Measurements from ENCODE around the gene SPRN. TPM values are rescaled to one million over a fixed set of nuclear protein-coding genes. Genes with fewer than 3 reads are reported as not detected.
"Not testable (repeated sequence)": the region's sequence is repeated elsewhere in the genome, so short reads cannot be mapped to it uniquely, and the experiment has no call there.

SPRN gene
- total and polyA plus RNA-seq, 2 donors (not counting 1 experiment from before 2014, with no cell fraction given): not detected

DNA sequence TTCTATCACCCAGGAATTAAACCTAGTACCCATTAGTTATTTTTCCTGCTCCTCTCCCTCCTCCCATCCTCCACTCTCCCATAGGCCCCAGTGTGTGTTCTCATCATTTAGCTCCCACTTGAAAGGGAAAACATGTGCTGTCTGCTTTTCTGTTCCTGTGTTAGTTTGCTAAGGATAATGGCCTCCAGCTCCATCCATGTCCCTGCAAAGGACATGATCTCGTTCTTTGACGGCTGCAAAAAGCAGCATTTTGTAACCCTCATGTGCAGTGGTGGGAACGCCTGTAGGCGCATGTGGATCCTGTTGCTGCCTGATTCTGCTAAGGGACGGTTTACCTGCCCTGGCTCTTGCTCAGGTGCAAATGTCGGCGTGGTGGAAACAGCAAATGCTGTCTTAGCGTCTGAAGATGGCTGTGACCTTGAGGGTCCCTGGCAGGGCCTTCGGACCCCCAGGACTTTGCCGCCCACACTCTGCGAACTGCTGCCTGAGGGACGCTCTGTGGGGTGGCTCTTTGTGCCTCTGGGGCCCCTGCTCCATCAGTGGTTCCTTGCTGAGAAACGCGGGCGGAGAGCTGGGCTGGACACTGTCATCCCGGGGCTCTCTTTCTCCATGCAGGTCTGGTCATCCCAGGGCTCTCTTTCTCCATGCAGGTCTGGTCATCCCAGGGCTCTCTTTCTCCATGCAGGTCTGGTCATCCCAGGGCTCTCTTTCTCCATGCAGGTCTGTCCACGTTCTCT lies 36.0 kb downstream of the SPRN start:
- Histone ChIP-seq H3K4me1 (ENCODE audit: control insufficient read depth in 2 of 2, insufficient read depth in 2 of 2, low read length in 2 of 2) (peaks cover 55 to 58% of the 10 kb centered on the region in 2 donors), H2AFZ (ENCODE audit: insufficient read depth, low read depth, low read length, poor library complexity, severe bottlenecking) (peak overlapping the region; percentile 52), H3K27me3 (replicated peaks in 1 of 4; ENCODE audit: control extremely low read depth in 1 of 4, control insufficient read depth in 3 of 4, insufficient read depth in 4 of 4, low read length in 3 of 4) (no peaks in the 10 kb centered on the region), H4K20me1 (ENCODE audit: control insufficient read depth, insufficient read depth, low read length, poor library complexity, severe bottlenecking) (peaks cover 12% of the 10 kb centered on the region), H3K4me3 (ENCODE audit: control extremely low read depth in 1 of 5, extremely low read depth in 1 of 5, insufficient read depth in 1 of 5, low read depth in 2 of 5, low read length in 4 of 5) (peak overlapping the region; percentile 42 to 63 (median 56)), H3K9me3 (ENCODE audit: control extremely low read depth in 1 of 3, control insufficient read depth in 2 of 3, insufficient read depth in 1 of 3, low read length in 2 of 3) (no peaks in the 10 kb centered on the region), H3K36me3 (replicated peaks in 1 of 2; ENCODE audit: control extremely low read depth in 1 of 2, control insufficient read depth in 1 of 2, extremely low read depth in 1 of 2, insufficient read depth in 2 of 2, low read length in 1 of 2) (peaks cover 0 to 16% of the 10 kb centered on the region in 2 experiments), H3K79me2 (ENCODE audit: control insufficient read depth, insufficient read depth, low read length) (peaks cover 32% of the 10 kb centered on the region), H3K27ac (ENCODE audit: low read length in 2 of 2) (peak overlapping the region; percentile 77 to 81), H3K9ac (ENCODE audit: low read length) (peak overlapping the region; percentile 62), H3K4me2 (replicated peaks; ENCODE audit: low read depth, low read length, poor library complexity, severe bottlenecking) (peak overlapping the region; percentile 83)
- ChIA-PET CTCF (interaction anchor here (1.2 to 1.4 kb wide), 2 partner anchors 31 to 59 kb away, joined by 3 to 6 read pairs; partner anchors contain the start of gene FUOM), POLR2A (interaction anchor here (2.1 kb wide), 1 partner anchor 8 kb away, joined by 7 read pairs; no protein-coding TSS in a partner anchor)
- peaks cover 56% of the 10 kb centered on the region for H3K4me1 Mint-ChIP-seq
- intact Hi-C loops (cut with micrococcal nuclease): no loop called here
- peak overlapping the region; percentile 89 for H3K4me3 Mint-ChIP-seq
- 52% methylated on average over 17 of the region's 17 CpGs for WGBS (ENCODE audit: insufficient coverage)
- ATAC-seq (ENCODE audit: low read depth) (no peak), DNase-seq (peak; percentile 36)
- H3K27ac Mint-ChIP-seq: peak overlapping the region; percentile 92
- H3K27me3 Mint-ChIP-seq: no peaks in the 10 kb centered on the region
- TF ChIP-seq, protein P1, sequence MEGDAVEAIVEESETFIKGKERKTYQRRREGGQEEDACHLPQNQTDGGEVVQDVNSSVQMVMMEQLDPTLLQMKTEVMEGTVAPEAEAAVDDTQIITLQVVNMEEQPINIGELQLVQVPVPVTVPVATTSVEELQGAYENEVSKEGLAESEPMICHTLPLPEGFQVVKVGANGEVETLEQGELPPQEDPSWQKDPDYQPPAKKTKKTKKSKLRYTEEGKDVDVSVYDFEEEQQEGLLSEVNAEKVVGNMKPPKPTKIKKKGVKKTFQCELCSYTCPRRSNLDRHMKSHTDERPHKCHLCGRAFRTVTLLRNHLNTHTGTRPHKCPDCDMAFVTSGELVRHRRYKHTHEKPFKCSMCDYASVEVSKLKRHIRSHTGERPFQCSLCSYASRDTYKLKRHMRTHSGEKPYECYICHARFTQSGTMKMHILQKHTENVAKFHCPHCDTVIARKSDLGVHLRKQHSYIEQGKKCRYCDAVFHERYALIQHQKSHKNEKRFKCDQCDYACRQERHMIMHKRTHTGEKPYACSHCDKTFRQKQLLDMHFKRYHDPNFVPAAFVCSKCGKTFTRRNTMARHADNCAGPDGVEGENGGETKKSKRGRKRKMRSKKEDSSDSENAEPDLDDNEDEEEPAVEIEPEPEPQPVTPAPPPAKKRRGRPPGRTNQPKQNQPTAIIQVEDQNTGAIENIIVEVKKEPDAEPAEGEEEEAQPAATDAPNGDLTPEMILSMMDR (IDR thresholded peaks at IDR 0.05): no peak
- TF ChIP-seq EZH2 (IDR thresholded peaks at IDR 0.05; ENCODE audit: borderline replicate concordance, insufficient read depth, low read depth, low read length, poor library complexity, severe bottlenecking): no peak
- no peaks in the 10 kb centered on the region for H3K9me3 Mint-ChIP-seq (ENCODE audit: insufficient read depth)

GRCh38 chr10:133386951-133387350 lies 37.5 kb downstream of the SPRN start:
- ATAC-seq (ENCODE audit: low read depth); H3K27me3 ChIP-seq (replicated peaks in 1 of 4; ENCODE audit: control extremely low read depth in 1 of 4, control insufficient read depth in 3 of 4, insufficient read depth in 4 of 4, low read length in 3 of 4); H3K9me3 Mint-ChIP-seq (ENCODE audit: insufficient read depth); H3K4me3 ChIP-seq (ENCODE audit: control extremely low read depth in 1 of 5, extremely low read depth in 1 of 5, insufficient read depth in 1 of 5, low read depth in 2 of 5, low read length in 4 of 5); H2AFZ ChIP-seq (ENCODE audit: insufficient read depth, low read depth, low read length, poor library complexity, severe bottlenecking); H3K27ac ChIP-seq (ENCODE audit: low read length in 2 of 2); H3K27me3 Mint-ChIP-seq; DNase-seq; H3K4me3 Mint-ChIP-seq; H3K4me2 ChIP-seq (replicated peaks; ENCODE audit: low read depth, low read length, poor library complexity, severe bottlenecking); H3K9ac ChIP-seq (ENCODE audit: low read length); H3K9me3 ChIP-seq (ENCODE audit: control extremely low read depth in 1 of 3, control insufficient read depth in 2 of 3, insufficient read depth in 1 of 3, low read length in 2 of 3); POLR2A ChIA-PET; intact Hi-C loops (cut with micrococcal nuclease): not testable (repeated sequence)
- no CpG with 5 or more reads among the region's 4 CpGs for WGBS (ENCODE audit: insufficient coverage)
- H3K4me1 ChIP-seq (ENCODE audit: control insufficient read depth in 2 of 2, insufficient read depth in 2 of 2, low read length in 2 of 2): peaks cover 41 to 44% of the 10 kb centered on the region in 2 donors
- CTCF ChIA-PET: interaction anchor here (0.6 to 1.4 kb wide), 2 partner anchors 29 to 966 kb away, joined by 3 read pairs; partner anchors contain the start of gene FUOM
- peaks cover 51% of the 10 kb centered on the region for H3K4me1 Mint-ChIP-seq
- H3K36me3 ChIP-seq (replicated peaks in 1 of 2; ENCODE audit: control extremely low read depth in 1 of 2, control insufficient read depth in 1 of 2, extremely low read depth in 1 of 2, insufficient read depth in 2 of 2, low read length in 1 of 2): peaks cover 0 to 28% of the 10 kb centered on the region in 2 experiments
- H4K20me1 ChIP-seq (ENCODE audit: control insufficient read depth, insufficient read depth, low read length, poor library complexity, severe bottlenecking): peaks cover 12% of the 10 kb centered on the region
- H3K27ac Mint-ChIP-seq: peak overlapping the region; percentile 26
- H3K79me2 ChIP-seq (ENCODE audit: control insufficient read depth, insufficient read depth, low read length): peaks cover 34% of the 10 kb centered on the region
